K562 (cell line): ENCODE measurements around the gene RBKS.

ENCODE experiments used
- FOXA3 ChIP-seq, 2 experiments: fragments of 450-650 bp in 1 of 2; sonication (generic) in 1 of 2; formaldehyde crosslinking; IDR thresholded peaks in 1 of 2; conservative IDR thresholded peaks in 1 of 2; 2 replicates each; pipeline versions ENCODE4 v1.4.0 to v1.8.0; 2020 to 2022; ENCODE audit warnings: mild to moderate bottlenecking in 2 of 2, missing genetic modification reagents in 1 of 2
- POLR2A ChIP-seq: fragments of 450-650 bp; conservative IDR thresholded peaks from 2 replicates; pipeline ENCODE4 v1.6.1; 2016
- YY1 ChIP-seq, 3 experiments: IDR thresholded peaks; 2 replicates each; pipeline ENCODE4 v1.6.1; 2011; ENCODE audit warnings: low read length in 2 of 3, mild to moderate bottlenecking in 2 of 3, moderate library complexity in 2 of 3, borderline replicate concordance in 1 of 3, control low read depth in 1 of 3, low read depth in 1 of 3; ENCODE audit not compliant: insufficient read depth in 3 of 3, insufficient replicate concordance in 2 of 3, control insufficient read depth in 1 of 3, insufficient read length in 1 of 3; ENCODE audit errors: extremely low read depth in 1 of 3
- TF ChIP-seq, protein P1 (sequence below), 3 experiments: fragments of 200-800 bp in 1 of 3; fragments of 250-450 bp in 1 of 3; fragments of 450-650 bp in 1 of 3; sonication (Bioruptor Pico) in 1 of 3; sonication (Bioruptor generic) in 1 of 3; formaldehyde crosslinking in 1 of 3; IDR thresholded peaks; 2 replicates each; pipeline versions ENCODE4 v1.6.1 to v1.8.0; 2016 to 2022; ENCODE audit warnings: mild to moderate bottlenecking in 2 of 3, missing genetic modification characterization in 2 of 3, missing compliant biosample characterization in 1 of 3, moderate library complexity in 1 of 3

DNA sequence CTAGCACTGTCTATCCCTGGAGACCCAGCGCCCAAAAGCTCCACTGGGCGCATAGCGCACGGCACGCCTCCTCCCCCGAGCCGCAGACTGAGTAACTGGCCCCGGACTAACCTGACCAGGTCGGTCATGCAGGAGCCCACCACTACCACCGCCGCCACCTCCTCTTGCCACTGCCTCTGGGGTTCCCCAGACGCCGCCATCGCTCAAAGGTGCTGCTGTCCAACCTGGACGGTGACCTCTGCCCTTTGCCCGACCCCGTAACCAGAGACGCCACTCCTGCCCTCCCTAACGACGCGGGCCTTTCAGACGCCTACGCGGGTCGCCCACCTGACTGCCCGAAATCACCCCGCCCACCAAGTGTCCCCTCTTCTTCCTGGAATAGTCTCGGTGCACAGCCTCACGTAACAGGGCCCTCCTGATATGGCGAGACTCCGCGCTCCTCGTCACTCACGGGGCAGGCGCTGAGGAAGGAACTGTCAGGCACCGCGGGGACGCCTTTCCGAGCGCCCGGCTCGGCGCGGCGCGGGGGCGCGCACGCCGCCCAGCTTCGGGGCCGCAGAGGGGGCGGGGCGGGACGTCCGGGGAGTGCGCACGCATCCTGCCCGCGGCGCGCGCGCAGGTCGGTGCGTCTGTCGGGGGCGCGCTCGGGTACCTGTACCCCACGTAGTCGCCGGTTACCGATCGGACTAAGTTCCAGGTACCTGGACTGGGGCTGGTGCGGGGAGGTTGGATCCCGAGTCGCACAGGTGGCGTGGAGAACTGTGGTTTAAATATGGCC, at the start of gene RBKS, which contains the start of gene BABAM2:
- peak; percentile 80 for TF ChIP-seq POLR2A
- TF ChIP-seq FOXA3 (CRISPR knock-in tag; conservative IDR thresholded peaks at IDR 0.05 in 1 of 2, IDR thresholded peaks at IDR 0.05 in 1 of 2) = peak in 1 of 2 experiments; percentile 18; a peak in 1 of 4 replicates
- TF ChIP-seq, protein P1, sequence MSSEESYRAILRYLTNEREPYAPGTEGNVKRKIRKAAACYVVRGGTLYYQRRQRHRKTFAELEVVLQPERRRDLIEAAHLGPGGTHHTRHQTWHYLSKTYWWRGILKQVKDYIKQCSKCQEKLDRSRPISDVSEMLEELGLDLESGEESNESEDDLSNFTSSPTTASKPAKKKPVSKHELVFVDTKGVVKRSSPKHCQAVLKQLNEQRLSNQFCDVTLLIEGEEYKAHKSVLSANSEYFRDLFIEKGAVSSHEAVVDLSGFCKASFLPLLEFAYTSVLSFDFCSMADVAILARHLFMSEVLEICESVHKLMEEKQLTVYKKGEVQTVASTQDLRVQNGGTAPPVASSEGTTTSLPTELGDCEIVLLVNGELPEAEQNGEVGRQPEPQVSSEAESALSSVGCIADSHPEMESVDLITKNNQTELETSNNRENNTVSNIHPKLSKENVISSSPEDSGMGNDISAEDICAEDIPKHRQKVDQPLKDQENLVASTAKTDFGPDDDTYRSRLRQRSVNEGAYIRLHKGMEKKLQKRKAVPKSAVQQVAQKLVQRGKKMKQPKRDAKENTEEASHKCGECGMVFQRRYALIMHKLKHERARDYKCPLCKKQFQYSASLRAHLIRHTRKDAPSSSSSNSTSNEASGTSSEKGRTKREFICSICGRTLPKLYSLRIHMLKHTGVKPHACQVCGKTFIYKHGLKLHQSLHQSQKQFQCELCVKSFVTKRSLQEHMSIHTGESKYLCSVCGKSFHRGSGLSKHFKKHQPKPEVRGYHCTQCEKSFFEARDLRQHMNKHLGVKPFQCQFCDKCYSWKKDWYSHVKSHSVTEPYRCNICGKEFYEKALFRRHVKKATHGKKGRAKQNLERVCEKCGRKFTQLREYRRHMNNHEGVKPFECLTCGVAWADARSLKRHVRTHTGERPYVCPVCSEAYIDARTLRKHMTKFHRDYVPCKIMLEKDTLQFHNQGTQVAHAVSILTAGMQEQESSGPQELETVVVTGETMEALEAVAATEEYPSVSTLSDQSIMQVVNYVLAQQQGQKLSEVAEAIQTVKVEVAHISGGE (CRISPR knock-in tag; IDR thresholded peaks at IDR 0.05) = peak in 1 of 3 experiments; percentile 57; a peak in 2 of 6 replicates
- TF ChIP-seq YY1 (IDR thresholded peaks at IDR 0.05; ENCODE audit: borderline replicate concordance in 1 of 3, control insufficient read depth in 1 of 3, extremely low read depth in 1 of 3, insufficient read depth in 3 of 3, insufficient read length in 1 of 3, insufficient replicate concordance in 2 of 3, low read depth in 1 of 3, low read length in 2 of 3) = peak; percentile 16 to 77 (median 51)
